OCI-LY7 (cell line): ENCODE results near the gene GJC2.

Source experiments
- CTCF ChIP-seq: fragments of 200-600 bp; sonication (generic); conservative IDR thresholded peaks from 2 replicates; pipeline ENCODE4 v1.5.1; 2014; ENCODE audit warnings: mild to moderate bottlenecking, antibody characterized with exemption, low read length, moderate library complexity, mixed read lengths
- EZH2phosphoT487 ChIP-seq: fragments of 200-600 bp; sonication (generic); IDR thresholded peaks from 2 replicates; pipeline ENCODE4 v1.6.1; 2018; ENCODE audit warnings: low read depth, borderline replicate concordance, mild to moderate bottlenecking, mixed run types, antibody characterized with exemption, low read length, moderate library complexity, mixed read lengths

- TF ChIP-seq CTCF (no peak), EZH2phosphoT487 (no peak)
Measured at GRCh38 chr1:228178737-228179684, 29.3 kb downstream of the GJC2 start.
